ENCODE data around the gene SERGEF.

DNA sequence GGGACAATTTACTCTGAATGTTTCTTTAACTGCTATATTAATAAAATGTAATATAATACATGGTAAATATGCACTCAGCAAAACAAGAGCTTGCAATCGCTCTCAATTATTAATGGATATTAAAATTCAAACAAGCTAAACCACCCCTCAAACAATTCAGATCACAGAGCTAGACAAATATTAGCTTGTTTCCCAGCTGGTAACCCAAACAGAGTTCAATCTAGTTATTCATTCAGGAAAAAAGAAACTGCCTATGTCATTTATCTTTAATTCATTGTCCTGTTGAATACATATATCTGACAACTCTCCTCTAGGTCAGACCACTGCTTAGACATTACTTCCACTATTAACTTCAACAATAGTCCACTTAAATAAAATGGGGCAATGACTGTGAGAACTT lies 78.7 kb downstream of the SERGEF start:
- TF ChIP-seq ZNF224 (CRISPR knock-in tag; IDR thresholded peaks at IDR 0.05) (no peak), FOSL1 (CRISPR knock-in tag; IDR thresholded peaks at IDR 0.05; ENCODE audit: borderline replicate concordance) (no peak), TBX3 (IDR thresholded peaks at IDR 0.05; ENCODE audit: borderline replicate concordance) (no peak), CREB1 (IDR thresholded peaks at IDR 0.05) (no peak), CREB1 (CRISPR knock-in tag; IDR thresholded peaks at IDR 0.05) (no peak), ZNF280B (CRISPR knock-in tag; IDR thresholded peaks at IDR 0.05; ENCODE audit: borderline replicate concordance) (no peak), ZNF33A (CRISPR knock-in tag; IDR thresholded peaks at IDR 0.05; ENCODE audit: borderline replicate concordance) (no peak), EZH2 (conservative IDR thresholded peaks at IDR 0.05; ENCODE audit: low read depth, low read length) (no peak), AGO2 (optimal IDR thresholded peaks at IDR 0.05; ENCODE audit: low read depth, low read length) (no peak), CBFB (CRISPR knock-in tag; IDR thresholded peaks at IDR 0.05) (no peak)
- TF ChIP-seq, protein P1, sequence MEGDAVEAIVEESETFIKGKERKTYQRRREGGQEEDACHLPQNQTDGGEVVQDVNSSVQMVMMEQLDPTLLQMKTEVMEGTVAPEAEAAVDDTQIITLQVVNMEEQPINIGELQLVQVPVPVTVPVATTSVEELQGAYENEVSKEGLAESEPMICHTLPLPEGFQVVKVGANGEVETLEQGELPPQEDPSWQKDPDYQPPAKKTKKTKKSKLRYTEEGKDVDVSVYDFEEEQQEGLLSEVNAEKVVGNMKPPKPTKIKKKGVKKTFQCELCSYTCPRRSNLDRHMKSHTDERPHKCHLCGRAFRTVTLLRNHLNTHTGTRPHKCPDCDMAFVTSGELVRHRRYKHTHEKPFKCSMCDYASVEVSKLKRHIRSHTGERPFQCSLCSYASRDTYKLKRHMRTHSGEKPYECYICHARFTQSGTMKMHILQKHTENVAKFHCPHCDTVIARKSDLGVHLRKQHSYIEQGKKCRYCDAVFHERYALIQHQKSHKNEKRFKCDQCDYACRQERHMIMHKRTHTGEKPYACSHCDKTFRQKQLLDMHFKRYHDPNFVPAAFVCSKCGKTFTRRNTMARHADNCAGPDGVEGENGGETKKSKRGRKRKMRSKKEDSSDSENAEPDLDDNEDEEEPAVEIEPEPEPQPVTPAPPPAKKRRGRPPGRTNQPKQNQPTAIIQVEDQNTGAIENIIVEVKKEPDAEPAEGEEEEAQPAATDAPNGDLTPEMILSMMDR (CRISPR knock-in tag; IDR thresholded peaks at IDR 0.05), result no peak
- TF ChIP-seq, protein P2, sequence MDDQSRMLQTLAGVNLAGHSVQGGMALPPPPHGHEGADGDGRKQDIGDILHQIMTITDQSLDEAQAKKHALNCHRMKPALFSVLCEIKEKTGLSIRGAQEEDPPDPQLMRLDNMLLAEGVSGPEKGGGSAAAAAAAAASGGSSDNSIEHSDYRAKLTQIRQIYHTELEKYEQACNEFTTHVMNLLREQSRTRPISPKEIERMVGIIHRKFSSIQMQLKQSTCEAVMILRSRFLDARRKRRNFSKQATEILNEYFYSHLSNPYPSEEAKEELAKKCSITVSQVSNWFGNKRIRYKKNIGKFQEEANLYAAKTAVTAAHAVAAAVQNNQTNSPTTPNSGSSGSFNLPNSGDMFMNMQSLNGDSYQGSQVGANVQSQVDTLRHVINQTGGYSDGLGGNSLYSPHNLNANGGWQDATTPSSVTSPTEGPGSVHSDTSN (CRISPR knock-in tag; IDR thresholded peaks at IDR 0.05; ENCODE audit: borderline replicate concordance), result no peak
